Esophagus muscularis mucosa (tissue), 4 donors: ENCODE data around the gene KRTAP12-1. TPM values are rescaled to one million over a fixed set of nuclear protein-coding genes. Genes with fewer than 3 reads are reported as not detected.

Source experiments
- DNase-seq: peaks from one replicate; pipeline ENCODE4 v3.0.0-alpha.2; 2017; ENCODE audit errors: extremely low spot score
- H3K27ac ChIP-seq, 4 donors: fragments of 200-600 bp; sonication (generic); replicated peaks in 1 of 4; 1 replicate in 3 of 4; 2 replicates in 1 of 4; pipeline ENCODE4 v1.5.1; 2016 to 2019; ENCODE audit warnings: mild to moderate bottlenecking in 1 of 4
- H3K27me3 ChIP-seq, 4 donors: fragments of 200-600 bp; sonication (generic); one replicate each; pipeline versions ENCODE4 v1.5.1 to v1.6.0; 2016 to 2019
- H3K36me3 ChIP-seq, 4 donors: fragments of 200-600 bp; sonication (generic); one replicate each; pipeline ENCODE4 v1.5.1; 2016 to 2019
- H3K4me1 ChIP-seq, 4 donors: fragments of 200-600 bp; sonication (generic); one replicate each; pipeline ENCODE4 v1.5.1; 2016 to 2019
- H3K4me3 ChIP-seq, 4 donors: fragments of 200-600 bp; sonication (generic); 1 replicate in 2 of 4; 2 replicates in 2 of 4; pipeline ENCODE4 v1.5.1; 2016 to 2019; ENCODE audit warnings: mild to moderate bottlenecking in 4 of 4, moderate library complexity in 1 of 4
- H3K9me3 ChIP-seq, 4 donors: fragments of 200-600 bp; sonication (generic); 1 replicate in 3 of 4; 2 replicates in 1 of 4; pipeline ENCODE4 v1.5.1; 2016 to 2019
- CTCF ChIP-seq, 3 experiments: fragments of 200-600 bp in 2 of 3; fragments of 450-650 bp in 1 of 3; sonication (generic) in 2 of 3; IDR thresholded peaks; one replicate each; pipeline ENCODE4 v1.5.1; 2017 to 2019; ENCODE audit warnings: antibody characterized with exemption in 3 of 3, mild to moderate bottlenecking in 2 of 3, moderate library complexity in 1 of 3
- EP300 ChIP-seq: sonication (generic); formaldehyde crosslinking; IDR thresholded peaks from one replicate; pipeline ENCODE4 v1.6.1; 2017; ENCODE audit warnings: antibody characterized with exemption
- POLR2A ChIP-seq: fragments of 450-650 bp; IDR thresholded peaks from one replicate; pipeline ENCODE4 v1.6.1; 2017; ENCODE audit warnings: antibody characterized with exemption, moderate library complexity, mild to moderate bottlenecking, low read depth
- POLR2AphosphoS5 ChIP-seq, 2 donors: sonication (generic); formaldehyde crosslinking; IDR thresholded peaks; one replicate each; pipeline ENCODE4 v1.6.1; 2017; ENCODE audit warnings: antibody characterized with exemption in 2 of 2
- WGBS: methylation state at CpG from one replicate; pipeline ENCODE4 v1.1.5; 2018; 5-methylcytosine and 5-hydroxymethylcytosine counted together
- intact Hi-C: fragments of 100-400 bp; cut with DNase I; formaldehyde crosslinking; loops from one replicate; pipeline ENCODE4 v1.15.1; 2023
- total RNA-seq, 4 donors: library from RNA; depleted of rRNA; stranded (reverse); fragments of >200 nt; gene quantifications; one replicate each; pipeline versions ENCODE4 v1.1.0 to v1.2.1, GENCODE V29; 2016

The KRTAP12-1 gene
- total RNA-seq, 4 donors from 2014 or later = not detected

GRCh38 chr21:44724196-44724595 is 42.2 kb upstream of the KRTAP12-1 start:
- Histone ChIP-seq H3K4me3 (no peak overlapping the region), H3K27me3 (peaks cover 0 to 81% (median 16%) of the 10 kb centered on the region in 4 donors), H3K27ac (no peak overlapping the region), H3K4me1 (peaks cover 0 to 11% (median 8%) of the 10 kb centered on the region in 4 donors), H3K36me3 (no peaks in the 10 kb centered on the region), H3K9me3 (no peaks in the 10 kb centered on the region)
- WGBS = 91% methylated on average over 7 of the region's 7 CpGs
- TF ChIP-seq POLR2A = no peak
- no peak for TF ChIP-seq CTCF (IDR thresholded peaks at IDR 0.05)
- no peak for TF ChIP-seq EP300
- TF ChIP-seq POLR2AphosphoS5 (IDR thresholded peaks at IDR 0.05) = no peak
- intact Hi-C loops = no loop called here
- DNase-seq = no peak

DNA sequence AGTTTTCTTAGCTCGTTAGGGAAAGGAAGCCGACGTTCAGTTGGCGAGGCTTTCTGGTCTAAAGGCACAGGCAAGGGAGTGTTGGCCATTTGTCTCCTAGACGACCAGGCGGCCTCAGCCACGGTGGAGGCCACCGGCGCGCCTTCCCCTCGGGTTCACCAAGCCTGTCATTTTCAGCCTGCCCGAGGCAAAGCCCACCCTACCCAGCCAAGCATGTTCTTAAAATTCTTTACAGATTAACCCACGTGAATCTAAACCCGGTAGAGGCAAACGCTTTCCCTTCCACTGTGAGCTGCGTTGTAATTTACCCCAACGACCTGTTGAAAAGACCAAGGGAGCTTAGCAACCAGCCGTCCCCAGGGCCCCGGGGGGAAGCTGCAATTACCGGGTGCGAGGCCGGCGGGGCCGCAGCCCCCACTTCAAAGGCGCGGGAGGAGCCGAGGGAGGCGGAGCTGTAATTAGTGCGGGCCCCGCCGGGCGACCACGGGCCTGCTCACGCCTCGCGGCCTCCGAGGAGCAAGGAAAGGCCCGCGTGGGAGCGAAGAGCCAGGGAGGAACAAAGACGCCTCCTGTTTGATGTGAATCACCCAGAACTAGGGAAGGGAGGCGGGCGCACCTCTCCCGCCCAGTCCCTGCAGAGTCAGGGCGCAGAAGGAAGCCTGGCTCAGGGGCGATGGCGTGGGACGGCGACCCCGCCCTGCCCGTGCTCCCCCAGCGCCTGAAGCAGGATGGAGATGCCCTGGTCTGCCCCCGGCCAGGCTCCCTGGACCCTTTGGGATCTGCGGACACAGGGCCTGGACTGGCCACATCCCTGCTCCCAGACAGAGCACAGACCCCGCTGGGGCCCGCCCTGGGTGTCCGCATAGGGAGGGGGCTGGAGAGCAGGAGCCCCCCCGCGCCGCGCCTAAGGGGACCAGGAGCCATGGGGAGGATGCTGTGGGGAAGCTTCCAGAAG is 41.5 kb upstream of the KRTAP12-1 start:
- DNase-seq = no peak
- Histone ChIP-seq H3K27me3 (peaks cover 0 to 80% (median 16%) of the 10 kb centered on the region in 4 donors), H3K36me3 (no peaks in the 10 kb centered on the region), H3K4me3 (no peak overlapping the region), H3K9me3 (no peaks in the 10 kb centered on the region), H3K4me1 (peaks cover 0 to 11% (median 8%) of the 10 kb centered on the region in 4 donors), H3K27ac (no peak overlapping the region)
- WGBS = 18% methylated on average over 50 of the region's 61 CpGs
- TF ChIP-seq EP300 = no peak
- TF ChIP-seq POLR2A = no peak
- TF ChIP-seq POLR2AphosphoS5 (IDR thresholded peaks at IDR 0.05) = no peak
- no peak for TF ChIP-seq CTCF (IDR thresholded peaks at IDR 0.05)
- intact Hi-C loops = no loop called here

DNA sequence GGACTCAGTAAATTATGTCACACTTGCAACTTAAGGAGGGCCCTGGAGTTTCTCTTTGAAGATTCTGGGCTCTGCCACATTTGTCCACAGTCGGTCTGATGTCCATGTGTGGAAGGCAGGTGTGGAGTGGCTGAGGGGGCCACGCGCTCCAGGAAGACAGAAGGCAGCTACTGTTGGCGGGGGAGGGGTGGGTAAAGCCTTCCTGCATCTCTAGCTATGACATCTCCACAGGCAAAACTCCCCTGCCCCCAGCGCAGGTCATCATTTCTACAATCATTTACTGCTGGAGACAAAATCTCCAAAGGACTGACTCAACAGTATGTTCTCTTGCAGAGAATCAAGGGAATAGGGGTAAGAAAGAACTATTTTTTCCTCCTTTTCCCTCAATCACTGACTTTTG is 40.8 kb upstream of the KRTAP12-1 start:
- no peaks in the 10 kb centered on the region for H3K9me3 ChIP-seq
- peaks cover 0 to 75% (median 16%) of the 10 kb centered on the region in 4 donors for H3K27me3 ChIP-seq
- no peak for TF ChIP-seq CTCF (IDR thresholded peaks at IDR 0.05)
- no peak for TF ChIP-seq POLR2A
- TF ChIP-seq EP300 = no peak
- TF ChIP-seq POLR2AphosphoS5 (IDR thresholded peaks at IDR 0.05) = no peak
- WGBS = 74% methylated on average over 5 of the region's 5 CpGs
- H3K27ac ChIP-seq = no peak overlapping the region
- no peak for DNase-seq
- no peaks in the 10 kb centered on the region for H3K36me3 ChIP-seq
- intact Hi-C loops = no loop called here
- H3K4me1 ChIP-seq = peaks cover 0 to 11% (median 8%) of the 10 kb centered on the region in 4 donors
- H3K4me3 ChIP-seq = no peak overlapping the region

DNA sequence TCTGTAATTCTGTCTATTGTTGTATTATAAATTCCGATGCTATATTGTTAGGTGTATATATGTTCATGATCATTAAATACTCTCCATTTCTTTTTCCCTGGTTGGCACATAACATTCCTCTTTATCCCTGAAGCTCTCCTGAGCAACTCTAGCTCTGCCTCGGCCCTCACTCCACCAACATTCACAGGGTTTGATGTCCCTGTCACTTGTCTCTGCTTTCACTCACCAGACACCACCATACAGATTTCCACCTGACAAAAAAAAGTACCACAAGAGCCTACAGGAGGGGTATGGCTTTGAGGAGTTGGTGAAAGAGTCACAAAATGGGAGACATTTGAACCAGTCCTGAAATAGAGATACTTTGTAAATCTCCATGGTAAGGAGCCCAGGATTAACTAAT is 38.2 kb upstream of the KRTAP12-1 start:
- intact Hi-C loops = no loop called here
- Histone ChIP-seq H3K27me3 (peaks cover 0 to 50% (median 16%) of the 10 kb centered on the region in 4 donors), H3K4me3 (no peak overlapping the region), H3K36me3 (no peaks in the 10 kb centered on the region), H3K4me1 (peaks cover 0 to 11% (median 8%) of the 10 kb centered on the region in 4 donors), H3K27ac (no peak overlapping the region), H3K9me3 (no peaks in the 10 kb centered on the region)
- no peak for TF ChIP-seq CTCF (IDR thresholded peaks at IDR 0.05)
- TF ChIP-seq EP300 = no peak
- no peak for TF ChIP-seq POLR2AphosphoS5 (IDR thresholded peaks at IDR 0.05)
- no peak for DNase-seq
- 89% methylated on average over 2 of the region's 2 CpGs for WGBS
